Effector memory CD8-positive, alpha-beta T cell (primary cell): ENCODE data around the gene TRPV4.

ENCODE experiments used
- ATAC-seq: fragments of 150-1000 bp; cut with Tn5 transposase; replicated peaks from 2 replicates; pipeline ENCODE4 v1.10.0; 2021; ENCODE audit warnings: mild to moderate bottlenecking, moderate library complexity
- DNase-seq, 3 experiments: peaks; one replicate each; pipeline ENCODE4 v3.0.0; 2021
- H3K27ac Mint-ChIP-seq, 2 donors: one replicate each; pipeline ENCODE4 v1.8.0; 2022; ENCODE audit warnings: mild to moderate bottlenecking in 2 of 2, mixed read lengths in 2 of 2, moderate library complexity in 2 of 2
- H3K27me3 Mint-ChIP-seq, 2 donors: one replicate each; pipeline ENCODE4 v1.8.0; 2022; ENCODE audit warnings: mixed read lengths in 2 of 2
- H3K36me3 Mint-ChIP-seq: one replicate; pipeline ENCODE4 v1.8.0; 2022; ENCODE audit warnings: mild to moderate bottlenecking, moderate library complexity, mixed read lengths; ENCODE audit not compliant: insufficient read depth
- H3K4me1 Mint-ChIP-seq, 2 donors: one replicate each; pipeline ENCODE4 v1.8.0; 2022; ENCODE audit warnings: low read depth in 2 of 2, mixed read lengths in 2 of 2
- H3K4me3 Mint-ChIP-seq, 2 donors: one replicate each; pipeline ENCODE4 v1.8.0; 2022; ENCODE audit warnings: mild to moderate bottlenecking in 2 of 2, mixed read lengths in 2 of 2, moderate library complexity in 2 of 2
- H3K9me3 Mint-ChIP-seq, 2 donors: one replicate each; pipeline ENCODE4 v1.8.0; 2022; ENCODE audit warnings: mixed read lengths in 2 of 2

TRPV4 gene

DNA sequence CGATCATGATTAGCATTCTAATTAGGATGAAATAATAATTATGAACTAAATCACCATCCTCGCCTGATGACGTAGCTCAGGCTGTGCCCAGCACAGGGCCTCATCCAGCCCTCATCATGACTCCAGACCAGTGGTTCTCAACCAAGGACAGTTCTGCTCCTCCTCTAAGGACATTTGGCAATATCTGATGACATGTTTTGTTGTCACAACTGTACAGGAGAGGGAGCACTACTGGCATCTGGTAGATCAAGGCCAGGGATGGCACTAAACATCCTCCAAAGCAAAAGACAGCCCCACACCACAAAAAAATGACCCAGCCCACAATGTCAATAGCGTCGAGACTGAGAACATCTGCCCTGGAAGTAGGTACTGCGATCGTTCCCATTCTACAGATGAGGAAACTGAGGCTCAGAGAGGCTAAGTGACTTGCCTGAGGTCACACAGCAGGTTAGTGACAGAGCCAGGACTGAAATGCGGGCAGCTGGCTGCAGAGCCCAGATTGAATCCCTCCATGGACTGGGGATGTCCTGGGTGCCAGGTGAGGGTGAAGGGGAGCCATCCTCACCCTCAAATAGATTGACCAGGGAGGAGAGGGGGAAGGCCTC, 15.5 kb downstream of the TRPV4 start:
- Mint-ChIP-seq H3K27ac (no peak overlapping the region), H3K36me3 (no peaks in the 10 kb centered on the region), H3K4me1 (no peaks in the 10 kb centered on the region), H3K9me3 (no peaks in the 10 kb centered on the region), H3K4me3 (no peak overlapping the region), H3K27me3 (peaks cover 32 to 39% of the 10 kb centered on the region in 2 donors)
- DNase-seq (no peak), ATAC-seq (no peak)

- no peak for ATAC-seq
- no peak for DNase-seq
- Mint-ChIP-seq H3K9me3 (no peaks in the 10 kb centered on the region), H3K4me3 (no peak overlapping the region), H3K4me1 (no peaks in the 10 kb centered on the region), H3K27ac (no peak overlapping the region), H3K36me3 (no peaks in the 10 kb centered on the region), H3K27me3 (peaks cover 31 to 33% of the 10 kb centered on the region in 2 donors)
These were observed 16.3 kb downstream of the TRPV4 start for GRCh38 chr12:109816870-109817269.

GRCh38 chr12:109815757-109816617, 17.2 kb downstream of the TRPV4 start:
- peaks cover 22 to 24% of the 10 kb centered on the region in 2 donors for H3K27me3 Mint-ChIP-seq
- no peak overlapping the region for H3K27ac Mint-ChIP-seq
- ATAC-seq: no peak
- H3K4me1 Mint-ChIP-seq: no peaks in the 10 kb centered on the region
- no peak for DNase-seq
- no peaks in the 10 kb centered on the region for H3K36me3 Mint-ChIP-seq
- H3K9me3 Mint-ChIP-seq: no peaks in the 10 kb centered on the region
- H3K4me3 Mint-ChIP-seq: no peak overlapping the region

DNA sequence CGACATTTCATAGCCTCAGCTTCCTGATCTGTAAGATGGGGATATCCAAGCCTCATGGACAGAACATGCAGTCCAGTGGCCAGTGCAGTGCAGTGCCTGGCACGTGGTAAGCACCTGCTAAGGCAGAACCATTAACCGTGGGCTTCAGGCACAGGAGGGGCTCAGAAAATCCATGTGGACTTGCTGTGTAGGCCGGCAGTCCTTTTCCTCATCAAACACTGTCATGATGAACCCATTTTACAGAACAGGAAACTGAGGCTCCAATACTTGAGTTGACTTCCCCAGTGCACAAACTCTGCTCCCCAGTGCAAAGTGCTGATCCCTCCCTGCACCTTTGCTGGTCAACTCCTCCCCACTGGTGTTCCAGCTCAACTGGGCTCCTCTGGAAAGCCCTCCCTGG, 18.0 kb downstream of the TRPV4 start:
- H3K27me3 Mint-ChIP-seq: peaks cover 17 to 21% of the 10 kb centered on the region in 2 donors
- ATAC-seq (no peak), DNase-seq (no peak)
- H3K27ac Mint-ChIP-seq: no peak overlapping the region
- H3K4me3 Mint-ChIP-seq: no peak overlapping the region
- no peaks in the 10 kb centered on the region for H3K36me3 Mint-ChIP-seq
- no peaks in the 10 kb centered on the region for H3K4me1 Mint-ChIP-seq
- no peaks in the 10 kb centered on the region for H3K9me3 Mint-ChIP-seq

GRCh38 chr12:109814600-109815150, 18.5 kb downstream of the TRPV4 start:
- H3K27ac Mint-ChIP-seq: no peak overlapping the region
- DNase-seq (no peak), ATAC-seq (no peak)
- no peaks in the 10 kb centered on the region for H3K4me1 Mint-ChIP-seq
- H3K36me3 Mint-ChIP-seq: no peaks in the 10 kb centered on the region
- H3K9me3 Mint-ChIP-seq: no peaks in the 10 kb centered on the region
- H3K27me3 Mint-ChIP-seq: peaks cover 11 to 16% of the 10 kb centered on the region in 2 donors
- no peak overlapping the region for H3K4me3 Mint-ChIP-seq

GRCh38 chr12:109813810-109814416, 19.3 kb downstream of the TRPV4 start:
- peaks cover 4 to 10% of the 10 kb centered on the region in 2 donors for H3K27me3 Mint-ChIP-seq
- no peaks in the 10 kb centered on the region for H3K36me3 Mint-ChIP-seq
- ATAC-seq (no peak), DNase-seq (no peak)
- no peaks in the 10 kb centered on the region for H3K4me1 Mint-ChIP-seq
- H3K27ac Mint-ChIP-seq: no peak overlapping the region
- no peaks in the 10 kb centered on the region for H3K9me3 Mint-ChIP-seq
- no peak overlapping the region for H3K4me3 Mint-ChIP-seq

DNA sequence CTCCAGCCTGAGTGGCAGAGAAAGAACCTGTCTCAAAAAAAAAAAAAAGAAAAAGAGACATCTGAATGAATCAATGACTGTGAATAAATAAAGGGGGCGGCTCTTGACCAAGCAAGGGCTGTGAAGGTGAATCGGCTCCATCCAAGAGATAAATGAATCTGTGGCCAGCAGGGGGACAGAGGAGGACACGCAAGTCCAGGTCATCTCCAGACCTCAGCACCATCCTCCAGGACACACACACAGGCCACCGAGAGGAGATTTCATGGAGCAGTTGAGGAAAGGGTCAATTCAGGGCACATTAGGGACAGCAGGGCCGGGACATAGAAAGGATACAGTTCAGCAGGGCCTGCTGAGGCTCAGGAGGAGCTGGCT, 21.6 kb downstream of the TRPV4 start:
- ATAC-seq: no peak
- no peak for DNase-seq
- no peaks in the 10 kb centered on the region for H3K9me3 Mint-ChIP-seq
- H3K27ac Mint-ChIP-seq: no peak overlapping the region
- H3K36me3 Mint-ChIP-seq: no peaks in the 10 kb centered on the region
- no peaks in the 10 kb centered on the region for H3K27me3 Mint-ChIP-seq
- no peak overlapping the region for H3K4me3 Mint-ChIP-seq
- no peaks in the 10 kb centered on the region for H3K4me1 Mint-ChIP-seq

GRCh38 chr12:109810954-109811623, 22.1 kb downstream of the TRPV4 start:
- no peaks in the 10 kb centered on the region for H3K36me3 Mint-ChIP-seq
- no peak overlapping the region for H3K4me3 Mint-ChIP-seq
- DNase-seq: no peak
- no peaks in the 10 kb centered on the region for H3K4me1 Mint-ChIP-seq
- no peak overlapping the region for H3K27ac Mint-ChIP-seq
- ATAC-seq: no peak
- H3K27me3 Mint-ChIP-seq: no peaks in the 10 kb centered on the region
- no peaks in the 10 kb centered on the region for H3K9me3 Mint-ChIP-seq

DNA sequence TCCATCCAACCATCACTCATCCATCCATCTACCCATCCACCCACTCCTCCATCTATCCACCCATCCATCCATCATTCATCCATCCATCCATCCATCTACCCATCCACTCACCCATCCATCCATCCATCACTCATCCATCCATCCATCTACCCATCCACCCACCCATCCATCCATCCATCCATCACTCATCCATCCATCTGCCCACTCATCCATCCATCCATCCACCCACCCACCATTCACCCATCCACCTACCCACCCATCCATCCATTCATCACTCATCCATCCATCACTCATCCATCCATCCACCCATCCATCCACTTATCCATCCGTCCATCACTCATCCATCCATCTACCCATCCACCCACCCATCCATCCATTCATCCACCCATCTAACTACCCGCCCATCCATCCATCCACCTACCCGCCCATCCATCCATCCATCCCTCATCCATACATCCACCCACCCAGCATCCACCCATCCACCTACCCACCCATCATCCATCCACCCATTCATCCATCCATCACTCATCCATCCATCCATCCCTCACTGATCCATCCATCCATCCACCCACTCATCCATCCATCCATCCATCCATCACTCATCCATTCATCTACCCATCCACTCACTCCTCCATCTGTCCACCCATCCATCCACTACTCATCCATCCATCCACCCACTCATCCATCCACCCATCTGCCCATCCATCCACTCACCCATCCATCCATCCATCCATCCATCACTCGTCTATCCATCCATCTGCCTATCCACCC, 24.1 kb downstream of the TRPV4 start:
- no peak for ATAC-seq
- Mint-ChIP-seq H3K27ac (no peak overlapping the region), H3K4me1 (peaks cover 0 to 4% of the 10 kb centered on the region in 2 donors), H3K4me3 (no peak overlapping the region), H3K36me3 (no peaks in the 10 kb centered on the region), H3K9me3 (no peaks in the 10 kb centered on the region), H3K27me3 (no peaks in the 10 kb centered on the region)
- no peak for DNase-seq

GRCh38 chr12:109807954-109808643, 25.1 kb downstream of the TRPV4 start:
- peaks cover 0 to 4% of the 10 kb centered on the region in 2 donors for H3K4me1 Mint-ChIP-seq

GRCh38 chr12:109804820-109805761, 28.1 kb downstream of the TRPV4 start:
- Mint-ChIP-seq H3K4me1 (peaks cover 0 to 4% of the 10 kb centered on the region in 2 donors), H3K9me3 (no peaks in the 10 kb centered on the region), H3K4me3 (no peak overlapping the region), H3K27me3 (no peaks in the 10 kb centered on the region), H3K36me3 (no peaks in the 10 kb centered on the region), H3K27ac (peak overlapping the region; percentile 33 to 59)
- DNase-seq: peak; percentile 65 to 73 (median 65)
- ATAC-seq: peak; percentile 82

More at GRCh38 chr12:109807954-109808643, 25.1 kb downstream of the TRPV4 start:
- Mint-ChIP-seq H3K36me3 (no peaks in the 10 kb centered on the region), H3K27ac (no peak overlapping the region), H3K27me3 (no peaks in the 10 kb centered on the region), H3K4me3 (no peak overlapping the region), H3K9me3 (no peaks in the 10 kb centered on the region)
- no peak for ATAC-seq
- no peak for DNase-seq
